Measurements from ENCODE around the gene KRTAP4-8. TPM values are rescaled to one million over a fixed set of nuclear protein-coding genes. Genes with fewer than 3 reads are reported as not detected.
A peak's percentile ranks its signal among the peaks of the same experiment; 100 is the strongest.
"Not testable (repeated sequence)": the region's sequence is repeated elsewhere in the genome, so short reads cannot be mapped to it uniquely, and the experiment has no call there.

KRTAP4-8 gene
- total RNA-seq, 1 experiment from 2014 or later, result not detected

GRCh38 chr17:41063449-41063848 is 34.5 kb downstream of the KRTAP4-8 start:
- intact Hi-C loops (cut with micrococcal nuclease), result loop anchor here (5.0 to 10.0 kb wide), 3 partner anchors 59 to 151 kb away; partner anchors contain the start of gene KRTAP3-1
- ATAC-seq (peak; percentile 14; the same call in 1 of the 2 replicates), DNase-seq (peak; percentile 53)
- Histone ChIP-seq H3K4me3 (ENCODE audit: low read length) (no peak overlapping the region), H3K4me2 (ENCODE audit: low read length) (peak overlapping the region; percentile 23; the same call in 1 of the 2 replicates), H3K27ac (ENCODE audit: low read length) (peak overlapping the region; percentile 34), H3K27me3 (ENCODE audit: low read length) (no peaks in the 10 kb centered on the region), H3K4me1 (ENCODE audit: insufficient read depth, low read length) (peaks cover 82% of the 10 kb centered on the region), H3F3A (ENCODE audit: low read length, unreplicated experiment) (peaks cover 8% of the 10 kb centered on the region), H2AFZ (ENCODE audit: low read length) (no peak overlapping the region), H3K9ac (ENCODE audit: low read length) (no peak overlapping the region), H3K36me3 (ENCODE audit: low read depth, low read length) (no peaks in the 10 kb centered on the region), H4K20me1 (ENCODE audit: low read length) (no peaks in the 10 kb centered on the region), H3K9me2 (replicated peaks; ENCODE audit: low read length) (no peaks in the 10 kb centered on the region), H3K79me2 (ENCODE audit: low read length) (no peaks in the 10 kb centered on the region), H3K9me3 (ENCODE audit: low read length) (no peaks in the 10 kb centered on the region)
- BruUV-seq (replicated peaks), result no TSS peak
- no peak for TF ChIP-seq EZH2phosphoT487 (IDR thresholded peaks at IDR 0.05; ENCODE audit: borderline replicate concordance, low read length)
- no peak for TF ChIP-seq EZH2 (IDR thresholded peaks at IDR 0.05; ENCODE audit: low read length, unreplicated experiment)
- TF ChIP-seq CTCF (conservative IDR thresholded peaks at IDR 0.05; ENCODE audit: low read depth, low read length), result no peak
- POLR2A ChIA-PET (ENCODE audit: unreplicated experiment), result interaction anchor here (0.7 kb wide), 1 partner anchor 12 kb away, joined by 3 read pairs; no protein-coding TSS in a partner anchor
- CTCF ChIA-PET, result no interaction called here

- Histone ChIP-seq H2AFZ (ENCODE audit: low read length) (no peak overlapping the region), H3K4me1 (ENCODE audit: insufficient read depth, low read length) (peaks cover 82% of the 10 kb centered on the region), H3K27me3 (ENCODE audit: low read length) (no peaks in the 10 kb centered on the region), H3K4me2 (ENCODE audit: low read length) (no peak overlapping the region), H3K27ac (ENCODE audit: low read length) (peak overlapping the region; percentile 94), H3K9me3 (ENCODE audit: low read length) (no peaks in the 10 kb centered on the region), H3K36me3 (ENCODE audit: low read depth, low read length) (no peaks in the 10 kb centered on the region), H3K9ac (ENCODE audit: low read length) (no peak overlapping the region), H3K79me2 (ENCODE audit: low read length) (no peaks in the 10 kb centered on the region), H4K20me1 (ENCODE audit: low read length) (no peaks in the 10 kb centered on the region), H3K9me2 (replicated peaks; ENCODE audit: low read length) (no peaks in the 10 kb centered on the region), H3F3A (ENCODE audit: low read length, unreplicated experiment) (peaks cover 8% of the 10 kb centered on the region), H3K4me3 (ENCODE audit: low read length) (no peak overlapping the region)
- TF ChIP-seq CTCF (conservative IDR thresholded peaks at IDR 0.05; ENCODE audit: low read depth, low read length) (no peak), EZH2 (IDR thresholded peaks at IDR 0.05; ENCODE audit: low read length, unreplicated experiment) (no peak), EZH2phosphoT487 (IDR thresholded peaks at IDR 0.05; ENCODE audit: borderline replicate concordance, low read length) (no peak)
- CTCF ChIA-PET, result no interaction called here
- ATAC-seq (no peak), DNase-seq (peak; percentile 54)
- intact Hi-C loops (cut with micrococcal nuclease), result loop anchor here (5.0 to 10.0 kb wide), 3 partner anchors 57 to 153 kb away; partner anchors contain the start of gene KRTAP3-1
- BruUV-seq (replicated peaks), result no TSS peak
- POLR2A ChIA-PET (ENCODE audit: unreplicated experiment), result no interaction called here
Observed at GRCh38 chr17:41061964-41062363, 36.0 kb downstream of the KRTAP4-8 start.

- ATAC-seq (peak; percentile 48), DNase-seq (peak; percentile 86)
- Histone ChIP-seq H3K9me2 (replicated peaks; ENCODE audit: low read length) (no peaks in the 10 kb centered on the region), H3K27ac (ENCODE audit: low read length) (peak within 1 kb of the TSS; percentile 94), H3K9ac (ENCODE audit: low read length) (peak within 1 kb of the TSS; percentile 57), H2AFZ (ENCODE audit: low read length) (no peak within 1 kb of the TSS), H4K20me1 (ENCODE audit: low read length) (no peaks in the 10 kb centered on the region), H3K27me3 (ENCODE audit: low read length) (no peaks in the 10 kb centered on the region), H3K4me2 (ENCODE audit: low read length) (peak within 1 kb of the TSS; percentile 54), H3K36me3 (ENCODE audit: low read depth, low read length) (no peaks in the 10 kb centered on the region), H3K4me3 (ENCODE audit: low read length) (no peak within 1 kb of the TSS), H3K9me3 (ENCODE audit: low read length) (no peaks in the 10 kb centered on the region), H3K79me2 (ENCODE audit: low read length) (no peaks in the 10 kb centered on the region), H3F3A (ENCODE audit: low read length, unreplicated experiment) (peaks cover 8% of the 10 kb centered on the region), H3K4me1 (ENCODE audit: insufficient read depth, low read length) (peaks cover 67% of the 10 kb centered on the region)
- intact Hi-C loops (cut with micrococcal nuclease), result loop anchor here (5.0 to 10.0 kb wide), 3 partner anchors 55 to 155 kb away; partner anchors contain the start of gene KRTAP3-1
- ChIA-PET POLR2A (ENCODE audit: unreplicated experiment) (no interaction called here), CTCF (no interaction called here)
- no peak for TF ChIP-seq EZH2 (IDR thresholded peaks at IDR 0.05; ENCODE audit: low read length, unreplicated experiment)
- TF ChIP-seq CTCF (conservative IDR thresholded peaks at IDR 0.05; ENCODE audit: low read depth, low read length), result no peak
- TF ChIP-seq EZH2phosphoT487 (IDR thresholded peaks at IDR 0.05; ENCODE audit: borderline replicate concordance, low read length), result no peak
- no TSS peak for BruUV-seq (replicated peaks)
Observed at GRCh38 chr17:41060052-41060604, 37.8 kb downstream of the KRTAP4-8 start, which contains the start of gene KRTAP2-3. TSS of gene KRTAP2-3 (minus strand) at chr17:41060114. CDS start at chr17:41060050, 64 bp downstream.

GRCh38 chr17:41059276-41060051 is 38.5 kb downstream of the KRTAP4-8 start:
- H3K9me3 ChIP-seq (ENCODE audit: low read length); CTCF ChIA-PET; H3K36me3 ChIP-seq (ENCODE audit: low read depth, low read length); H3K4me3 ChIP-seq (ENCODE audit: low read length); H3F3A ChIP-seq (ENCODE audit: low read length, unreplicated experiment); H3K9me2 ChIP-seq (replicated peaks; ENCODE audit: low read length); H3K27me3 ChIP-seq (ENCODE audit: low read length); BruUV-seq (replicated peaks); H4K20me1 ChIP-seq (ENCODE audit: low read length); H2AFZ ChIP-seq (ENCODE audit: low read length); H3K79me2 ChIP-seq (ENCODE audit: low read length): not testable (repeated sequence)
- Histone ChIP-seq H3K4me2 (ENCODE audit: low read length) (peak overlapping the region; percentile 54), H3K4me1 (ENCODE audit: insufficient read depth, low read length) (peaks cover 61% of the 10 kb centered on the region), H3K27ac (ENCODE audit: low read length) (peak overlapping the region; percentile 94), H3K9ac (ENCODE audit: low read length) (peak overlapping the region; percentile 57)
- peak; percentile 18 for ATAC-seq
- POLR2A ChIA-PET (ENCODE audit: unreplicated experiment), result interaction anchor here (0.5 to 0.6 kb wide), 2 partner anchors 20 to 72 kb away, joined by 3 to 5 read pairs; no protein-coding TSS in a partner anchor
- intact Hi-C loops (cut with micrococcal nuclease), result loop anchor here (2.0 to 10.0 kb wide), 5 partner anchors 55 to 263 kb away; partner anchors contain the start of gene KRTAP3-1
- peak; percentile 81 for DNase-seq

Measured in PC-3 (cell line).